Panc1 (cell line): ENCODE data around the gene KCNJ14. TPM values are rescaled to one million over a fixed set of nuclear protein-coding genes. Genes with fewer than 3 reads are reported as not detected.

Experiments used
- ATAC-seq: fragments of 200-7000 bp; cut with Tn5 transposase; 2 replicates; pipeline ENCODE4 v1.9.1; 2020; ENCODE audit warnings: mild to moderate bottlenecking, moderate library complexity
- BruUV-seq: library from RNA; stranded (reverse); fragments of 400-500 nt; replicated peaks from 2 replicates; lab custom pipeline; 2021; lab: Mats Ljungman, UMichigan
- CTCF ChIA-PET: fragments of 300-600 bp; sonication (Branson Sonifier 250); formaldehyde crosslinking; loops from one replicate; lab custom pipeline; 2022; ENCODE audit warnings: antibody characterized with exemption; lab: Charles Lee
- POLR2A ChIA-PET: fragments of 300-600 bp; sonication (Branson Sonifier 250); formaldehyde crosslinking; loops from one replicate; lab custom pipeline; 2022; ENCODE audit warnings: antibody characterized with exemption; lab: Charles Lee
- DNase-seq: peaks from one replicate; pipeline ENCODE4 v3.0.0-alpha.2; 2010; ENCODE audit warnings: low read depth, low spot score
- H3K27ac ChIP-seq: 2 replicates; pipeline ENCODE4 v1.5.1; 2011; ENCODE audit warnings: mild to moderate bottlenecking, low read length, inconsistent platforms
- H3K27me3 ChIP-seq: fragments of 200-500 bp; sonication (Bioruptor generic); 2 replicates; pipeline ENCODE4 v1.6.0; 2014; ENCODE audit warnings: low read length, inconsistent platforms; ENCODE audit not compliant: control insufficient read depth, insufficient read depth
- H3K36me3 ChIP-seq: fragments of 200-500 bp; sonication (Bioruptor generic); 2 replicates; pipeline ENCODE4 v1.5.1; 2014; ENCODE audit warnings: inconsistent platforms, mild to moderate bottlenecking, low read length, moderate library complexity; ENCODE audit not compliant: control insufficient read depth, insufficient read depth
- H3K4me1 ChIP-seq: 2 replicates; pipeline ENCODE4 v1.5.1; 2011; ENCODE audit warnings: inconsistent platforms, mild to moderate bottlenecking, low read length, moderate library complexity; ENCODE audit not compliant: control insufficient read depth, insufficient read depth
- H3K4me3 ChIP-seq, 2 experiments: 2 replicates each; pipeline ENCODE4 v1.5.1; 2011 to 2012; ENCODE audit warnings: low read depth in 2 of 2, low read length in 2 of 2, mild to moderate bottlenecking in 2 of 2, inconsistent platforms in 1 of 2, moderate library complexity in 1 of 2
- H3K9me3 ChIP-seq: fragments of 200-500 bp; sonication (Bioruptor generic); 2 replicates; pipeline ENCODE4 v1.5.1; 2014; ENCODE audit warnings: low read depth, mild to moderate bottlenecking, inconsistent platforms, low read length, moderate library complexity; ENCODE audit not compliant: control insufficient read depth, insufficient read depth
- CTCF ChIP-seq: fragments of 450-650 bp; IDR thresholded peaks from 2 replicates; pipeline ENCODE4 v1.5.1; 2017; ENCODE audit warnings: mild to moderate bottlenecking
- POLR2AphosphoS5 ChIP-seq: IDR thresholded peaks from 2 replicates; pipeline ENCODE4 v1.6.1; 2012; ENCODE audit warnings: mild to moderate bottlenecking, low read depth, low read length, moderate library complexity
- REST ChIP-seq, 2 experiments: IDR thresholded peaks; 2 replicates each; pipeline ENCODE4 v1.6.1; 2011 to 2012; ENCODE audit warnings: low read depth in 2 of 2, control low read depth in 1 of 2, low read length in 1 of 2, mild to moderate bottlenecking in 1 of 2, moderate library complexity in 1 of 2; ENCODE audit not compliant: insufficient read depth in 1 of 2
- SIN3A ChIP-seq: IDR thresholded peaks from 2 replicates; pipeline ENCODE4 v1.6.1; 2012; ENCODE audit warnings: low read depth, mild to moderate bottlenecking, low read length, moderate library complexity, borderline replicate concordance; ENCODE audit not compliant: insufficient read depth
- TCF7L2 ChIP-seq: IDR thresholded peaks from 2 replicates; pipeline ENCODE4 v1.6.1; 2011; ENCODE audit warnings: mild to moderate bottlenecking, low read depth, low read length, inconsistent platforms
- in situ Hi-C: cut with HindIII; loops from 2 replicates; pipeline ENCODE4 v1.10.0; 2016; ENCODE audit warnings: low sequenced_read_pairs, low pct_unique_long_range_greater_than_20kb
- intact Hi-C: fragments of 100-400 bp; cut with micrococcal nuclease; formaldehyde crosslinking; loops from one replicate; pipeline ENCODE4 v1.10.0; 2022; ENCODE audit not compliant: unreplicated experiment
- total RNA-seq: library from RNA; stranded (reverse); gene quantifications from one replicate; pipeline ENCODE4 v1.2.1, GENCODE V29; 2021; ENCODE audit not compliant: unreplicated experiment

KCNJ14 gene
- total RNA-seq, 1 experiment from 2014 or later = 2.9 TPM

GRCh38 chr19:48480558-48481500, 25.5 kb downstream of the KCNJ14 start:
- POLR2A ChIA-PET = no interaction called here
- CTCF ChIA-PET = no interaction called here
- TF ChIP-seq TCF7L2 (no peak), SIN3A (no peak), CTCF (no peak), REST (IDR thresholded peaks at IDR 0.05; ENCODE audit: insufficient read depth in 1 of 2, low read depth in 2 of 2, low read length in 1 of 2) (no peak), POLR2AphosphoS5 (no peak)
- H3K4me1 ChIP-seq = peaks cover 9% of the 10 kb centered on the region
- no peaks in the 10 kb centered on the region for H3K27me3 ChIP-seq
- no peak overlapping the region for H3K4me3 ChIP-seq
- in situ Hi-C loops (no loop called here), intact Hi-C loops (no loop called here)
- no peak overlapping the region for H3K27ac ChIP-seq
- no peaks in the 10 kb centered on the region for H3K9me3 ChIP-seq
- no TSS peak for BruUV-seq
- no peak for DNase-seq
- ATAC-seq = no peak
- H3K36me3 ChIP-seq = no peaks in the 10 kb centered on the region; the same call in 1 of the 2 replicates

- POLR2A ChIA-PET = no interaction called here
- TSS peak; percentile 56 for BruUV-seq
These were observed 26.7 kb downstream of the KCNJ14 start for GRCh38 chr19:48481846-48482639.

More at GRCh38 chr19:48481846-48482639, 26.7 kb downstream of the KCNJ14 start:
- in situ Hi-C loops (no loop called here), intact Hi-C loops (no loop called here)
- H3K9me3 ChIP-seq = no peaks in the 10 kb centered on the region
- peaks cover 13% of the 10 kb centered on the region for H3K4me1 ChIP-seq
- H3K27ac ChIP-seq = peak overlapping the region; percentile 44; the same call in 1 of the 2 replicates
- no peak for TF ChIP-seq SIN3A
- no peak for TF ChIP-seq CTCF
- TF ChIP-seq REST (IDR thresholded peaks at IDR 0.05; ENCODE audit: insufficient read depth in 1 of 2, low read depth in 2 of 2, low read length in 1 of 2) = no peak
- TF ChIP-seq POLR2AphosphoS5 = no peak; the same call in none of the 2 replicates
- TF ChIP-seq TCF7L2 = no peak
- H3K36me3 ChIP-seq = no peaks in the 10 kb centered on the region; the same call in 1 of the 2 replicates
- no peak overlapping the region for H3K4me3 ChIP-seq
- CTCF ChIA-PET = no interaction called here
- DNase-seq (no peak), ATAC-seq (peak; percentile 36)
- H3K27me3 ChIP-seq = no peaks in the 10 kb centered on the region
